Endothelial cell of umbilical vein (primary cell): Measurements from ENCODE around the gene HAGH. TPM values are rescaled to one million over a fixed set of nuclear protein-coding genes. Genes with fewer than 3 reads are reported as not detected.

ENCODE experiments used
- BruUV-seq: library from RNA; stranded (reverse); fragments of 400-500 nt; replicated peaks from 2 replicates; lab custom pipeline; 2021; lab: Mats Ljungman, UMichigan
- CTCF ChIA-PET: fragments of 300-600, 350-600 bp; sonication (Branson Sonifier 250); formaldehyde crosslinking; loops from one replicate; lab custom pipeline; 2021; ENCODE audit warnings: antibody characterized with exemption, inconsistent platforms; lab: Charles Lee
- POLR2A ChIA-PET: fragments of 300-600, 350-600 bp; sonication (Branson Sonifier 250); formaldehyde crosslinking; loops from one replicate; lab custom pipeline; 2021; ENCODE audit warnings: antibody characterized with exemption, inconsistent platforms; lab: Charles Lee
- DNase-seq: peaks from one replicate; pipeline ENCODE4 v3.0.0-alpha.2; 2011; ENCODE audit warnings: low read depth, low spot score
- FAIRE-seq: peaks from 2 replicates; lab custom pipeline; 2011; peaks lifted over from hg19 to GRCh38; lab: Jason Lieb, UNC
- H2AFZ ChIP-seq: 2 replicates; pipeline ENCODE4 v1.6.0; 2012; ENCODE audit warnings: low read depth, low read length, control low read depth, inconsistent platforms
- H3K27ac ChIP-seq: 2 replicates; pipeline ENCODE4 v1.5.1; 2011; ENCODE audit warnings: low read depth, mild to moderate bottlenecking, control low read depth, low read length, moderate library complexity; ENCODE audit not compliant: insufficient read depth
- H3K27me3 ChIP-seq, 2 experiments: 2 replicates each; pipeline versions ENCODE4 v1.6.0 to v1.6.1; 2011; ENCODE audit warnings: low read length in 2 of 2, mixed read lengths in 1 of 2; ENCODE audit not compliant: control insufficient read depth in 2 of 2, insufficient read depth in 2 of 2
- H3K36me3 ChIP-seq, 2 experiments: 2 replicates in 1 of 2; 3 replicates in 1 of 2; pipeline ENCODE4 v1.5.1; 2011; ENCODE audit warnings: low read length in 2 of 2, mild to moderate bottlenecking in 1 of 2, moderate library complexity in 1 of 2; ENCODE audit not compliant: control insufficient read depth in 2 of 2, insufficient read depth in 2 of 2; ENCODE audit errors: extremely low read depth in 1 of 2
- H3K4me1 ChIP-seq: 3 replicates; pipeline ENCODE4 v1.5.1; 2011; ENCODE audit warnings: mild to moderate bottlenecking, low read length; ENCODE audit not compliant: control insufficient read depth, insufficient read depth; ENCODE audit errors: extremely low read depth
- H3K4me2 ChIP-seq: 2 replicates; pipeline ENCODE4 v1.6.1; 2011; ENCODE audit warnings: low read length, control low read depth, mixed read lengths; ENCODE audit not compliant: insufficient read depth
- H3K4me3 ChIP-seq, 3 experiments: fragments of 200-600 bp in 1 of 3; sonication (generic), shearing (Covaris generic) in 1 of 3; replicated peaks in 1 of 3; 2 replicates each; pipeline ENCODE4 v1.5.1; 2011 to 2016; ENCODE audit warnings: control low read depth in 3 of 3, low read length in 3 of 3, mild to moderate bottlenecking in 2 of 3, inconsistent platforms in 1 of 3, low read depth in 1 of 3, moderate library complexity in 1 of 3; ENCODE audit not compliant: insufficient read depth in 1 of 3
- H3K79me2 ChIP-seq: 2 replicates; pipeline ENCODE4 v1.6.0; 2012; ENCODE audit warnings: low read length, inconsistent platforms; ENCODE audit not compliant: control insufficient read depth, insufficient read depth
- H3K9ac ChIP-seq: replicated peaks from 2 replicates; pipeline ENCODE3; 2011; ENCODE audit warnings: low read length, control low read depth; ENCODE audit not compliant: insufficient read depth; ENCODE audit errors: extremely low read depth
- H3K9me1 ChIP-seq: replicated peaks from 3 replicates; pipeline ENCODE4 v1.6.0; 2011; ENCODE audit warnings: mild to moderate bottlenecking, low read length; ENCODE audit not compliant: control insufficient read depth, insufficient read depth; ENCODE audit errors: extremely low read depth
- H3K9me3 ChIP-seq: replicated peaks from 2 replicates; pipeline ENCODE4 v1.5.1; 2012; ENCODE audit warnings: low read length, inconsistent platforms; ENCODE audit not compliant: control insufficient read depth, insufficient read depth
- H4K20me1 ChIP-seq: replicated peaks from 2 replicates; pipeline ENCODE3; 2011; ENCODE audit warnings: mild to moderate bottlenecking, low read length; ENCODE audit not compliant: control insufficient read depth, insufficient read depth; ENCODE audit errors: extremely low read depth
- CTCF ChIP-seq, 2 donors: IDR thresholded peaks; 1 replicate in 1 of 2; 2 replicates in 1 of 2; pipeline ENCODE4 v1.5.1; 2011; ENCODE audit warnings: low read length in 2 of 2, mild to moderate bottlenecking in 2 of 2, moderate library complexity in 2 of 2, control low read depth in 1 of 2, inconsistent platforms in 1 of 2, low read depth in 1 of 2; ENCODE audit not compliant: insufficient read depth in 1 of 2; ENCODE audit errors: extremely low read depth in 1 of 2
- EZH2 ChIP-seq: IDR thresholded peaks from 2 replicates; pipeline ENCODE4 v1.6.1; 2012; ENCODE audit warnings: borderline replicate concordance, low read depth, mild to moderate bottlenecking, moderate library complexity, low read length, inconsistent platforms; ENCODE audit not compliant: severe bottlenecking
- FOS ChIP-seq: IDR thresholded peaks from 2 replicates; pipeline ENCODE4 v1.6.1; 2011; ENCODE audit warnings: mild to moderate bottlenecking, low read length, moderate library complexity, borderline replicate concordance; ENCODE audit not compliant: insufficient read depth
- GATA2 ChIP-seq: IDR thresholded peaks from 2 replicates; pipeline ENCODE4 v1.7.0; 2011; ENCODE audit warnings: low read depth, mild to moderate bottlenecking, moderate library complexity, mixed read lengths, low read length; ENCODE audit not compliant: insufficient read length, insufficient read depth
- JUN ChIP-seq: IDR thresholded peaks from 2 replicates; pipeline ENCODE4 v1.6.1; 2011; ENCODE audit warnings: borderline replicate concordance, low read depth; ENCODE audit not compliant: insufficient read length, insufficient read depth
- MAX ChIP-seq: IDR thresholded peaks from 2 replicates; pipeline ENCODE4 v1.6.1; 2011; ENCODE audit not compliant: insufficient read depth, insufficient read length
- MYC ChIP-seq: IDR thresholded peaks from one replicate; pipeline ENCODE4 v1.6.1; 2011; ENCODE audit warnings: mild to moderate bottlenecking, low read depth, low read length
- POLR2A ChIP-seq: IDR thresholded peaks from 2 replicates; pipeline ENCODE4 v1.6.1; 2012; ENCODE audit warnings: low read depth, mild to moderate bottlenecking, control low read depth, low read length
- POLR2AphosphoS5 ChIP-seq: IDR thresholded peaks from 2 replicates; pipeline ENCODE4 v1.6.1; 2012; ENCODE audit warnings: low read depth, mild to moderate bottlenecking, control low read depth, low read length, moderate library complexity; ENCODE audit not compliant: insufficient read depth
- dilution Hi-C: fragments of 300-500 bp; cut with MboI; formaldehyde crosslinking; loops from one replicate; pipeline ENCODE4 v1.15.0; 2019; ENCODE audit warnings: low sequenced_read_pairs; ENCODE audit not compliant: extremely low pct_ligation_motif_present
- intact Hi-C: fragments of 100-400 bp; cut with micrococcal nuclease; formaldehyde crosslinking; loops from one replicate; pipeline ENCODE4 v1.10.0; 2022
- polyA plus RNA-seq, 4 experiments: library from polyadenylated mRNA; depleted of rRNA in 3 of 4; stranded (reverse) in 3 of 4; unstranded in 1 of 4; fragments of >200 nt; gene quantifications; 2 replicates each; pipeline versions ENCODE4 v1.2.1 to v1.2.3, GENCODE V29; 2011 to 2012; ENCODE audit warnings: missing spikeins in 1 of 4
- total RNA-seq: library from RNA; stranded (reverse); gene quantifications from 2 replicates; pipeline ENCODE4 v1.2.3, GENCODE V29; 2021

The HAGH gene
- total and polyA plus RNA-seq, 2 donors (not counting 3 experiments of a cell fraction or from before 2014, with no cell fraction given), result 54.3 to 84.2 TPM

GRCh38 chr16:1793578-1794220, 32.9 kb downstream of the HAGH start, which contains the start of gene IGFALS:
Gene IGFALS (minus strand): TSS chr16:1793705. CDS start chr16:1793652, 53 bp downstream.
- H3K9me3 ChIP-seq, result no peaks in the 10 kb centered on the region
- H4K20me1 ChIP-seq, result no peaks in the 10 kb centered on the region
- H3K4me2 ChIP-seq, result no peak within 1 kb of the TSS
- no peak within 1 kb of the TSS for H2AFZ ChIP-seq
- intact Hi-C loops, result no loop called here
- ChIA-PET CTCF (no interaction called here), POLR2A (no interaction called here)
- TF ChIP-seq MAX, result no peak
- TF ChIP-seq POLR2AphosphoS5, result no peak
- no peak for TF ChIP-seq FOS
- no peak for TF ChIP-seq CTCF (IDR thresholded peaks at IDR 0.05; ENCODE audit: extremely low read depth in 1 of 2, insufficient read depth in 1 of 2, low read depth in 1 of 2, low read length in 2 of 2)
- TF ChIP-seq EZH2, result no peak
- TF ChIP-seq MYC, result no peak
- no peak for TF ChIP-seq POLR2A
- TF ChIP-seq JUN, result no peak
- TF ChIP-seq GATA2, result no peak
- H3K27ac ChIP-seq, result no peak within 1 kb of the TSS
- no TSS peak for BruUV-seq
- peaks cover 0 to 3% of the 10 kb centered on the region in 2 experiments for H3K36me3 ChIP-seq
- FAIRE-seq (no peak), DNase-seq (no peak)
- H3K27me3 ChIP-seq, result no peaks in the 10 kb centered on the region
- no peaks in the 10 kb centered on the region for H3K9me1 ChIP-seq
- no peaks in the 10 kb centered on the region for H3K4me1 ChIP-seq
- no peak within 1 kb of the TSS for H3K9ac ChIP-seq
- dilution Hi-C loops, result no loop called here
- no peaks in the 10 kb centered on the region for H3K79me2 ChIP-seq
- no peak within 1 kb of the TSS for H3K4me3 ChIP-seq
